ENCODE measurements around the gene ZNF197. TPM values are rescaled to one million over a fixed set of nuclear protein-coding genes. Genes with fewer than 3 reads are reported as not detected.

The ZNF197 gene
- total RNA-seq, 4 donors from 2014 or later = 4.8 to 11.6 (median 6.8) TPM

- no peak for DNase-seq
- no peaks in the 10 kb centered on the region for H3K27me3 ChIP-seq
- peaks cover 4 to 18% (median 6%) of the 10 kb centered on the region in 3 donors for H3K4me1 ChIP-seq
- intact Hi-C loops (cut with DNase I) = no loop called here
- H3K27ac ChIP-seq = no peak overlapping the region
- H3K4me3 ChIP-seq = peak overlapping the region in 1 of 4 donors; percentile 83
- 76 to 100% methylated on average over 1 of the region's 1 CpG for WGBS, 2 donors
- peaks cover 0 to 41% (median 20%) of the 10 kb centered on the region in 3 donors for H3K36me3 ChIP-seq
- no peak for TF ChIP-seq CTCF (IDR thresholded peaks at IDR 0.05)
- TF ChIP-seq POLR2A (IDR thresholded peaks at IDR 0.05) = no peak
- no peaks in the 10 kb centered on the region for H3K9me3 ChIP-seq
Observed at GRCh38 chr3:44649709-44650108, 24.9 kb downstream of the ZNF197 start.

GRCh38 chr3:44654039-44654438 lies 29.2 kb downstream of the ZNF197 start:
- H3K4me1 ChIP-seq = peaks cover 4 to 8% (median 5%) of the 10 kb centered on the region in 3 donors
- H3K9me3 ChIP-seq = peaks cover 0 to 21% (median 10%) of the 10 kb centered on the region in 3 donors
- 94 to 98% methylated on average over 4 to 5 of the region's 5 CpGs for WGBS, 2 donors
- intact Hi-C loops (cut with DNase I) = no loop called here
- H3K27me3 ChIP-seq = no peaks in the 10 kb centered on the region
- no peak overlapping the region for H3K27ac ChIP-seq
- TF ChIP-seq CTCF (IDR thresholded peaks at IDR 0.05) (no peak), POLR2A (IDR thresholded peaks at IDR 0.05) (no peak)
- DNase-seq = no peak
- H3K4me3 ChIP-seq = no peak overlapping the region
- peaks cover 17 to 85% (median 34%) of the 10 kb centered on the region in 3 donors for H3K36me3 ChIP-seq

- 92 to 96% methylated on average over 7 of the region's 7 CpGs for WGBS, 2 donors
- Histone ChIP-seq H3K4me1 (no peaks in the 10 kb centered on the region), H3K27ac (no peak overlapping the region), H3K9me3 (peaks cover 0 to 40% (median 21%) of the 10 kb centered on the region in 3 donors), H3K36me3 (peaks cover 19 to 79% (median 25%) of the 10 kb centered on the region in 3 donors), H3K27me3 (no peaks in the 10 kb centered on the region), H3K4me3 (no peak overlapping the region)
- intact Hi-C loops (cut with DNase I) = no loop called here
- TF ChIP-seq CTCF (IDR thresholded peaks at IDR 0.05) (no peak), POLR2A (IDR thresholded peaks at IDR 0.05) (no peak)
- DNase-seq = no peak
Observed at GRCh38 chr3:44659015-44659414, 34.2 kb downstream of the ZNF197 start.

GRCh38 chr3:44659434-44659833 lies 34.6 kb downstream of the ZNF197 start:
- TF ChIP-seq POLR2A (IDR thresholded peaks at IDR 0.05) (no peak), CTCF (IDR thresholded peaks at IDR 0.05) (no peak)

GRCh38 chr3:44661189-44661588 lies 36.4 kb downstream of the ZNF197 start:
- Histone ChIP-seq H3K4me1 (no peaks in the 10 kb centered on the region), H3K4me3 (no peak overlapping the region), H3K27ac (no peak overlapping the region), H3K27me3 (no peaks in the 10 kb centered on the region), H3K36me3 (peaks cover 19 to 57% (median 25%) of the 10 kb centered on the region in 3 donors), H3K9me3 (peaks cover 0 to 40% (median 21%) of the 10 kb centered on the region in 3 donors)
- 97 to 100% methylated on average over 2 of the region's 2 CpGs for WGBS, 2 donors
- intact Hi-C loops (cut with DNase I) = no loop called here
- no peak for DNase-seq
- TF ChIP-seq CTCF (IDR thresholded peaks at IDR 0.05) = peak in 2 of 6 experiments; percentile 7 to 24
- no peak for TF ChIP-seq POLR2A (IDR thresholded peaks at IDR 0.05)

More at GRCh38 chr3:44659434-44659833, 34.6 kb downstream of the ZNF197 start:
- no peak overlapping the region for H3K27ac ChIP-seq
- peaks cover 19 to 75% (median 25%) of the 10 kb centered on the region in 3 donors for H3K36me3 ChIP-seq
- WGBS, 2 donors = 90 to 96% methylated on average over 6 of the region's 6 CpGs
- H3K9me3 ChIP-seq = peaks cover 0 to 40% (median 21%) of the 10 kb centered on the region in 3 donors
- DNase-seq = no peak
- H3K27me3 ChIP-seq = no peaks in the 10 kb centered on the region
- intact Hi-C loops (cut with DNase I) = no loop called here
- H3K4me3 ChIP-seq = no peak overlapping the region
- no peaks in the 10 kb centered on the region for H3K4me1 ChIP-seq
